Uterus (tissue), 4 donors: ENCODE measurements around the gene TOMM40. TPM values are rescaled to one million over a fixed set of nuclear protein-coding genes. Genes with fewer than 3 reads are reported as not detected.
"Not testable (repeated sequence)": the region's sequence is repeated elsewhere in the genome, so short reads cannot be mapped to it uniquely, and the experiment has no call there.

Experiments
- DNase-seq, 2 donors: peaks; one replicate each; pipeline ENCODE4 v3.0.0-alpha.2; 2019 to 2020
- H3K27ac ChIP-seq, 2 donors: fragments of 200-600 bp; sonication (generic); 1 replicate in 1 of 2; 2 replicates in 1 of 2; pipeline ENCODE4 v1.5.1; 2016 to 2018
- H3K27me3 ChIP-seq, 2 donors: fragments of 200-600 bp; sonication (generic); one replicate each; pipeline ENCODE4 v1.5.1; 2018 to 2019; ENCODE audit warnings: control low read depth in 1 of 2
- H3K36me3 ChIP-seq, 2 donors: fragments of 200-600 bp; sonication (generic); one replicate each; pipeline ENCODE4 v1.5.1; 2019; ENCODE audit warnings: control low read depth in 1 of 2
- H3K4me1 ChIP-seq, 2 donors: fragments of 200-600 bp; sonication (generic); one replicate each; pipeline ENCODE4 v1.5.1; 2018 to 2019; ENCODE audit warnings: control low read depth in 1 of 2
- H3K4me3 ChIP-seq, 2 donors: fragments of 200-600 bp; sonication (generic); 1 replicate in 1 of 2; 2 replicates in 1 of 2; pipeline ENCODE4 v1.5.1; 2018 to 2019; ENCODE audit warnings: mild to moderate bottlenecking in 1 of 2
- H3K9me3 ChIP-seq, 2 donors: fragments of 200-600 bp; sonication (generic); one replicate each; pipeline ENCODE4 v1.5.1; 2019; ENCODE audit warnings: control low read depth in 1 of 2
- POLR2A ChIP-seq, 2 donors: fragments of 450-650 bp; IDR thresholded peaks; one replicate each; pipeline ENCODE4 v1.6.1; 2016; ENCODE audit warnings: antibody characterized with exemption in 2 of 2, mild to moderate bottlenecking in 1 of 2, moderate library complexity in 1 of 2
- intact Hi-C: fragments of 100-400 bp; cut with DNase I; formaldehyde crosslinking; loops from one replicate; pipeline ENCODE4 v1.15.1; 2023; ENCODE audit warnings: low total_unique reads
- total RNA-seq, 4 donors: library from RNA; depleted of rRNA in 3 of 4; stranded (reverse); fragments of >200 nt in 3 of 4; gene quantifications; one replicate each; pipeline versions ENCODE4 v1.1.0 to v1.2.4, GENCODE V29; 2014 to 2023
- TF ChIP-seq, protein P1 (sequence below), 4 experiments: fragments of 200-600 bp in 2 of 4; fragments of 450-650 bp in 2 of 4; sonication (generic) in 2 of 4; IDR thresholded peaks; one replicate each; pipeline ENCODE4 v1.5.1; 2016 to 2019; ENCODE audit warnings: antibody characterized with exemption in 4 of 4, mild to moderate bottlenecking in 2 of 4, moderate library complexity in 1 of 4
- donor health status: DM: yes; HTN: yes; CAD: no.

The TOMM40 gene
- total RNA-seq, 4 donors from 2014 or later: 10.5 to 38.2 (median 24.1) TPM

DNA sequence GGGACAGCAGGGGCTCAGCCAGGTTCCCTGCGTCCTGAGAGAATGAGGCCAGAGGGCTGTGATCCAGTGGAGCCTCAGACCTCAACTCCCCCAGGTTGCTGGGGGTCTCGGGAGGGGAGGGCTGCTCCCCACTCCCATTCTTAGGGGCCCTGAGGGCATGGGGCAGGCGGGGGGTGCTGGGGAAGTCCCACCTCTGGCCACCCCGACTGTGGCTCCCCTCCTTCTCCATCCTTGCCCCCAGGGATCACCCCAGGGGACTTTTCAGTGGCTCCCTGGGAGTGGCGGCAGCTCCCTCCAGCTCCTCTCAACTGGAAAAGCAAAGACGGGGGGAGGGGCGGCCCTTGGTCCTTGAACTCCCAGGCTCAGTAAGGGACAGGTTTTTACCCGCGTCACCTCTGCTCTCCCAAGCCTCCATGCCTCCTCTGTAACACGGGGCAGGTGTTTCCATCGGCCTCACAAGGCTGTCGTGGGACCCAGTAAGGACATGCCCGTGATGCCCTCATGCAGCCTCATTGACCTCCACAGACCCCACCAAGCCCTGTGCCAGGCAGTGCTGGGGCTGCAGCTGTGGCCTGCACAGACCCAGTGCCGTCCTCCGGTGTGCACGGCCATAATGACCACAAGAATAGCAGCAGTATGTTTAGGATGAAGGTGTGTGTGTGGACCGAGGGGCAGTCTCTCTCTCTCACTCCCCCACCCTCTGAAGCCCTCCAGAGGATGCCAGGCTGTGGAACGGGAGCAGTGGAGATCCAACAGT, 11.6 kb upstream of the TOMM40 start:
- Histone ChIP-seq H3K4me3 (no peak overlapping the region), H3K9me3 (no peaks in the 10 kb centered on the region), H3K27me3 (no peaks in the 10 kb centered on the region), H3K36me3 (no peaks in the 10 kb centered on the region), H3K4me1 (no peaks in the 10 kb centered on the region), H3K27ac (no peak overlapping the region)
- intact Hi-C loops: no loop called here
- TF ChIP-seq POLR2A (IDR thresholded peaks at IDR 0.05): no peak
- TF ChIP-seq, protein P1, sequence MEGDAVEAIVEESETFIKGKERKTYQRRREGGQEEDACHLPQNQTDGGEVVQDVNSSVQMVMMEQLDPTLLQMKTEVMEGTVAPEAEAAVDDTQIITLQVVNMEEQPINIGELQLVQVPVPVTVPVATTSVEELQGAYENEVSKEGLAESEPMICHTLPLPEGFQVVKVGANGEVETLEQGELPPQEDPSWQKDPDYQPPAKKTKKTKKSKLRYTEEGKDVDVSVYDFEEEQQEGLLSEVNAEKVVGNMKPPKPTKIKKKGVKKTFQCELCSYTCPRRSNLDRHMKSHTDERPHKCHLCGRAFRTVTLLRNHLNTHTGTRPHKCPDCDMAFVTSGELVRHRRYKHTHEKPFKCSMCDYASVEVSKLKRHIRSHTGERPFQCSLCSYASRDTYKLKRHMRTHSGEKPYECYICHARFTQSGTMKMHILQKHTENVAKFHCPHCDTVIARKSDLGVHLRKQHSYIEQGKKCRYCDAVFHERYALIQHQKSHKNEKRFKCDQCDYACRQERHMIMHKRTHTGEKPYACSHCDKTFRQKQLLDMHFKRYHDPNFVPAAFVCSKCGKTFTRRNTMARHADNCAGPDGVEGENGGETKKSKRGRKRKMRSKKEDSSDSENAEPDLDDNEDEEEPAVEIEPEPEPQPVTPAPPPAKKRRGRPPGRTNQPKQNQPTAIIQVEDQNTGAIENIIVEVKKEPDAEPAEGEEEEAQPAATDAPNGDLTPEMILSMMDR (IDR thresholded peaks at IDR 0.05): no peak
- DNase-seq: no peak

DNA sequence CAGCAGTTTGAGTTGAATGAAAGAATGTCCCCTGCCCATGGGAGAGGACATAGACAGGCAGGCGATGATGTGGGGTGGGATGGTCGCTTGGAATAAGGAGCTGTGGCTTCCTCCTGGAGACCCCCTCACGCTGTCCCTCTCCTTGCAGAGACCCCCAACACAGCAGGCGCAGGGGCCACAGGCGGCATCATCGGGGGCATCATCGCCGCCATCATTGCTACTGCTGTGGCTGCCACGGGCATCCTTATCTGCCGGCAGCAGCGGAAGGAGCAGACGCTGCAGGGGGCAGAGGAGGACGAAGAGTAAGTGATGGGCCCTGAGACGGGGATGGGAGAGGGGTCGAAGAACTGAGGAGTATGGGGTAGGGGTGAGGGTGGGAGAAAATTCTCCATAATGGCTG, 9.0 kb upstream of the TOMM40 start:
- H3K27ac ChIP-seq: no peak overlapping the region
- no peaks in the 10 kb centered on the region for H3K9me3 ChIP-seq
- no peak for DNase-seq
- no peaks in the 10 kb centered on the region for H3K4me1 ChIP-seq
- H3K27me3 ChIP-seq: no peaks in the 10 kb centered on the region
- TF ChIP-seq, protein P1 (IDR thresholded peaks at IDR 0.05): no peak
- no peak for TF ChIP-seq POLR2A (IDR thresholded peaks at IDR 0.05)
- H3K4me3 ChIP-seq: no peak overlapping the region
- intact Hi-C loops: no loop called here
- no peaks in the 10 kb centered on the region for H3K36me3 ChIP-seq

DNA sequence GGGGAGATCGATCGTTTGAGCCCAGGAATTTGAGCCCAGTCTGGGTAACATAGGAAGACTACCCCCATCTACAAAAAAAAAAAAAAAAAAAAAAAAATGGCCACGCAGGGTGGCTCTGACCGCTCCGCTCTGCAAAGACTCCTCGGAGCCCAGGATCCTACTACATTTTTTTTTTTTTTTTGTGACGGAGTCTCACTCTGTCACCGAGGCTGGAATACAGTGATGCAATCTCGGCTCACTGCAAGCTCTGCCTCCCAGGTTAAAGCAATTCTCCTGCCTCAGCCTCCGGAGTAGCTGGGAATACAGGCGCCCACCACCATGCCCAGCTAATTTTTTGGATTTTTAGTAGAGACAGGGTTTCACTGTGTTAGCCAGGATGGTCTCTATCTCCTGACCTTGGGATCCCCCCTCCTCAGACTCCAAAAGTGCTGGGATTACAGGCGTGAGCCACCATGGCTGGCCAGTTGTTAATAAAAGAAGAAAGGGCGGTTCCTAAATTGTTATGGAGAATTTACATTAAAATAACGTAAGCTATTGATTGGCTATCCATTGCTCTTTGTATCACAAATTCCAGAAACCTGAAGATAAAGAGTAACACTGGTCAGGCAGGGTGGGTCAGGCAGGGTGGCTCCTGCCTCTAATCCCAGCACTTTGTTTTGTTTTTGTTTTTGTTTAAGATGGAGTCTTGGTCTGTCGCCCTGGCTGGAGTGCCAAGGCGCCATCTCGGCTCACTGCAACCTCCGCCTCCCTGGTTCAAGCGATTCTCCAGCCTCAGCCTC, 8.2 kb upstream of the TOMM40 start:
- H3K36me3 ChIP-seq, H3K9me3 ChIP-seq, intact Hi-C loops, DNase-seq, H3K27ac ChIP-seq, H3K4me3 ChIP-seq, H3K27me3 ChIP-seq, H3K4me1 ChIP-seq: not testable (repeated sequence)

DNA sequence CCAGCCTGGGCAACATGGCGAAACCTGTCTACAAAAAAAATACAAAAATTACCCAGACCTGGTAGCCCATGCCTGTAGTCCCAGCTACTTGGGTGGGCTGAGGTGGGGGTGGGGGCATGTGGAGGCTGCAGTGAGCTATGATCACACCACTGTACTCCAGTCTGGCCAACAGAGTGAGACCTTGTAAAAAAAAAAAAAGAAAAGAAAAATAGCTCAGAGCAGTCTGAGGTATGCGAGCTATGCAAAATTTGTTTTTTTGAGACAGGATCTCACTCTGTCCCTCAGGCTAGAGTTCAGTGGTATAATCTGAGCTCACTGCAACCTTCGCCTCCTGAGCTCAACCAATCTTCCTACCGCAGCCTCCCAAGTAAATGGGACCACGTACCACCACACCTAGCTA, 7.1 kb upstream of the TOMM40 start:
- TF ChIP-seq, protein P1 (IDR thresholded peaks at IDR 0.05): no peak
- no peak for TF ChIP-seq POLR2A (IDR thresholded peaks at IDR 0.05)
- Histone ChIP-seq H3K27me3 (no peaks in the 10 kb centered on the region), H3K4me3 (no peak overlapping the region), H3K4me1 (no peaks in the 10 kb centered on the region), H3K9me3 (no peaks in the 10 kb centered on the region), H3K36me3 (no peaks in the 10 kb centered on the region), H3K27ac (no peak overlapping the region)
- DNase-seq: no peak
- intact Hi-C loops: no loop called here

DNA sequence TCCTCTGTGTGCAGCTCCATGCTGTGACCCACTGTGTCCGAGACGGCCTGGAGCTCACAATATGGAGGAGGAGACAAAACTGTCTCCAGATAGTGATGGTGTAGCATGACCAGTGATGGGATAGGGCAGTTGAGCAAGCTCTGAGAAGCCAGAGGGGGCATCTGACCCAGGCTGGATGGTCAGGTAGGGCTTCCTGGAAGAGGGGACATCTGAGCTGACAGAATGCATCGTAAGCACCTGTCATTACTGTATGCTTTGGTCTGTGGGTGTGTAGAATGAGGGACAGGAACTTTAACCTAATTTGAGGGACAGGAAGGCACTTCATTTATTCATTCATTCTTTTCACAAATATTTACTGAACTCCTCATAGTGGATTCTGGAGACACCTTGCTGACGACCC, 6.5 kb upstream of the TOMM40 start:
- DNase-seq: no peak
- no peak overlapping the region for H3K4me3 ChIP-seq
- peaks cover under 1% of the 10 kb centered on the region in 2 donors for H3K4me1 ChIP-seq
- H3K27ac ChIP-seq: no peak overlapping the region
- TF ChIP-seq, protein P1 (IDR thresholded peaks at IDR 0.05): no peak
- TF ChIP-seq POLR2A (IDR thresholded peaks at IDR 0.05): no peak
- H3K9me3 ChIP-seq: no peaks in the 10 kb centered on the region
- H3K36me3 ChIP-seq: no peaks in the 10 kb centered on the region
- no peaks in the 10 kb centered on the region for H3K27me3 ChIP-seq
- intact Hi-C loops: no loop called here
